ENCODE results near the gene GALNT1. TPM values are rescaled to one million over a fixed set of nuclear protein-coding genes. Genes with fewer than 3 reads are reported as not detected.

The GALNT1 gene
- total RNA-seq, 1 donor from 2014 or later = 42.9 TPM

- intact Hi-C loops (cut with micrococcal nuclease) = no loop called here
Observed at GRCh38 chr18:35711227-35711626, 129.7 kb downstream of the GALNT1 start.

GRCh38 chr18:35713545-35713944 is 132.0 kb downstream of the GALNT1 start:
- intact Hi-C loops (cut with micrococcal nuclease) = no loop called here

GRCh38 chr18:35714539-35714938 is 133.0 kb downstream of the GALNT1 start:
- intact Hi-C loops (cut with micrococcal nuclease) = no loop called here

GRCh38 chr18:35715139-35715538 is 133.6 kb downstream of the GALNT1 start:
- intact Hi-C loops (cut with micrococcal nuclease) = no loop called here

GRCh38 chr18:35716169-35716831 is 134.8 kb downstream of the GALNT1 start:
- intact Hi-C loops (cut with micrococcal nuclease) = no loop called here

- intact Hi-C loops (cut with micrococcal nuclease) = no loop called here
Observed at GRCh38 chr18:35717182-35717581, 135.6 kb downstream of the GALNT1 start.

- intact Hi-C loops (cut with micrococcal nuclease) = no loop called here
Observed at GRCh38 chr18:35721431-35722081, 140.0 kb downstream of the GALNT1 start.

GRCh38 chr18:35728676-35729075 is 147.1 kb downstream of the GALNT1 start:
- intact Hi-C loops (cut with micrococcal nuclease) = no loop called here

- intact Hi-C loops (cut with micrococcal nuclease) = no loop called here
Observed at GRCh38 chr18:35729991-35730668, 148.6 kb downstream of the GALNT1 start.

GRCh38 chr18:35730691-35731370 is 149.3 kb downstream of the GALNT1 start:
- intact Hi-C loops (cut with micrococcal nuclease) = no loop called here

GRCh38 chr18:35731701-35732100 is 150.2 kb downstream of the GALNT1 start:
- intact Hi-C loops (cut with micrococcal nuclease) = no loop called here

GRCh38 chr18:35732162-35732561 is 150.6 kb downstream of the GALNT1 start:
- intact Hi-C loops (cut with micrococcal nuclease) = no loop called here

- intact Hi-C loops (cut with micrococcal nuclease) = no loop called here
Observed at GRCh38 chr18:35732636-35733035, 151.1 kb downstream of the GALNT1 start.

- intact Hi-C loops (cut with micrococcal nuclease) = no loop called here
Observed at GRCh38 chr18:35733408-35733807, 151.9 kb downstream of the GALNT1 start.

- intact Hi-C loops (cut with micrococcal nuclease) = no loop called here
Observed at GRCh38 chr18:35736696-35737095, 155.2 kb downstream of the GALNT1 start.

- intact Hi-C loops (cut with micrococcal nuclease) = no loop called here
Observed at GRCh38 chr18:35739778-35740177, 158.2 kb downstream of the GALNT1 start.

GRCh38 chr18:35740656-35741055 is 159.1 kb downstream of the GALNT1 start:
- intact Hi-C loops (cut with micrococcal nuclease) = no loop called here

GRCh38 chr18:35743916-35744315 is 162.4 kb downstream of the GALNT1 start:
- intact Hi-C loops (cut with micrococcal nuclease) = no loop called here

- intact Hi-C loops (cut with micrococcal nuclease) = no loop called here
Observed at GRCh38 chr18:35745814-35746213, 164.3 kb downstream of the GALNT1 start.

- intact Hi-C loops (cut with micrococcal nuclease) = no loop called here
Observed at GRCh38 chr18:35746826-35747339, 165.3 kb downstream of the GALNT1 start.

- intact Hi-C loops (cut with micrococcal nuclease) = no loop called here
Observed at GRCh38 chr18:35747894-35748472, 166.4 kb downstream of the GALNT1 start.
